ENCODE results near the gene SUPT7L. TPM values are rescaled to one million over a fixed set of nuclear protein-coding genes. Genes with fewer than 3 reads are reported as not detected.
A peak's percentile ranks its signal among the peaks of the same experiment; 100 is the strongest.
"Not testable (repeated sequence)": the region's sequence is repeated elsewhere in the genome, so short reads cannot be mapped to it uniquely, and the experiment has no call there.

SUPT7L gene
- total RNA-seq, 4 donors from 2014 or later = 18.5 to 23.1 (median 20.7) TPM

- Histone ChIP-seq H3K4me1 (peaks cover 0 to 13% (median 7%) of the 10 kb centered on the region in 4 donors), H3K27ac (replicated peaks in 1 of 4) (peak overlapping the region in 1 of 4 donors; percentile 38), H3K36me3 (peaks cover 37 to 95% (median 70%) of the 10 kb centered on the region in 4 donors), H3K4me3 (no peak overlapping the region), H3K27me3 (no peaks in the 10 kb centered on the region), H3K9me3 (no peaks in the 10 kb centered on the region)
- intact Hi-C loops (cut with DNase I) = loop anchor here (5.0 kb wide), 1 partner anchor 769 kb away; no protein-coding TSS in a partner anchor
- DNase-seq (ENCODE audit: extremely low spot score) = no peak
- no peak for TF ChIP-seq EP300 (IDR thresholded peaks at IDR 0.05)
- TF ChIP-seq CTCF (IDR thresholded peaks at IDR 0.05) = peak; percentile 91 to 96 (median 92)
- TF ChIP-seq POLR2AphosphoS5 (IDR thresholded peaks at IDR 0.05) = no peak
- no peak for TF ChIP-seq POLR2A (IDR thresholded peaks at IDR 0.05; ENCODE audit: low read depth)
- 49% methylated on average over 9 of the region's 9 CpGs for WGBS
Observed at GRCh38 chr2:27683390-27684071, 20.1 kb upstream of the SUPT7L start.

DNA sequence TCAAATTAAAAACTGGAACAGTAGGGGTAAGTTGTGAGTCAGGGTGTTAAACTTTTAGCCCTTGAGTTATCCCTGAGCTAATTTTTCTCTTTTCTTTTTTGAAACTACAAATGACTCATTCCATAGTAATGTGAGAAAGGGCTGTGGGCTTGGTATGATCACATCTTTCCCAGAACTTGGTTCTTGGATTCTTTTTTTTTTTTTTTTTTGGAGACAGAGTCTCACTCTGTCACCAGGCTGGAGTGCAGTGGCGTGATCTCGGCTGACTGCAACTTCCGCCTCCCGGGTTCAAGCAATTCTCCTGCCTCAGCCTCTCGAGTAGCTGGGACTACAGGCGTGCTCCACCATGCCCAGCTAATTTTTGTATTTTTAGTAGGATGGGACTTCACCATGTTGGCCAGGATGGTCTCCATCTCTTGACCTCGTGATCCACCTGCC, 18.9 kb upstream of the SUPT7L start:
- DNase-seq (ENCODE audit: extremely low spot score); H3K4me3 ChIP-seq; H3K27me3 ChIP-seq; H3K9me3 ChIP-seq: not testable (repeated sequence)
- intact Hi-C loops (cut with DNase I) = loop anchor here (5.0 kb wide), 1 partner anchor 770 kb away; no protein-coding TSS in a partner anchor
- H3K27ac ChIP-seq (replicated peaks in 1 of 4) = peak overlapping the region in 3 of 4 donors; percentile 3 to 55 (median 36)
- WGBS = 80% methylated on average over 7 of the region's 7 CpGs
- peaks cover 41 to 95% (median 71%) of the 10 kb centered on the region in 4 donors for H3K36me3 ChIP-seq
- peaks cover 0 to 13% (median 7%) of the 10 kb centered on the region in 4 donors for H3K4me1 ChIP-seq

DNA sequence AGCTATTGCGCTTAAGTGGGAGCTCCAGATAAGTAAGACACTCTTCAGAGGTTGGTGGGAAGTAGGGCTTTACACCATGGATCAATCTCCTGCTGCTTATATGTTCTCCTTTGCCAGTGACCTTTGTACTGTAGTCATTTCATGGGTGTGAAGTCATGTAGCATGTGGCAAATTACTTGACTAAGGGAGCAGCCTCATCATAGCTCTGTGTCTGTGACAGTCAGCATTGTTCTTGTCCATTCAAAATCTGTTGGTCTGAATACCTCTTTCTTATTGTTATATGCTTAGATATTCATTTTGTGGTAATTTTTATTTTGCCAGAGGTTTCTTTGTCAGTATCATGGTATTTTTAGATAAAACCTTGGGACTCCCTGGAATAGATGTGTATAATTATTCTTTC, 18.4 kb upstream of the SUPT7L start:
- no peaks in the 10 kb centered on the region for H3K27me3 ChIP-seq
- H3K4me3 ChIP-seq = no peak overlapping the region
- peaks cover 0 to 13% (median 7%) of the 10 kb centered on the region in 4 donors for H3K4me1 ChIP-seq
- TF ChIP-seq POLR2AphosphoS5 (IDR thresholded peaks at IDR 0.05) = no peak
- no peak for TF ChIP-seq EP300 (IDR thresholded peaks at IDR 0.05)
- no peak for TF ChIP-seq POLR2A (IDR thresholded peaks at IDR 0.05; ENCODE audit: low read depth)
- no peak for TF ChIP-seq CTCF (IDR thresholded peaks at IDR 0.05)
- peak overlapping the region in 3 of 4 donors; percentile 3 to 55 (median 36) for H3K27ac ChIP-seq (replicated peaks in 1 of 4)
- WGBS = 82% methylated on average over 1 of the region's 1 CpG
- no peaks in the 10 kb centered on the region for H3K9me3 ChIP-seq
- peaks cover 42 to 95% (median 72%) of the 10 kb centered on the region in 4 donors for H3K36me3 ChIP-seq
- intact Hi-C loops (cut with DNase I) = loop anchor here (5.0 kb wide), 1 partner anchor 770 kb away; no protein-coding TSS in a partner anchor
- DNase-seq (ENCODE audit: extremely low spot score) = no peak

DNA sequence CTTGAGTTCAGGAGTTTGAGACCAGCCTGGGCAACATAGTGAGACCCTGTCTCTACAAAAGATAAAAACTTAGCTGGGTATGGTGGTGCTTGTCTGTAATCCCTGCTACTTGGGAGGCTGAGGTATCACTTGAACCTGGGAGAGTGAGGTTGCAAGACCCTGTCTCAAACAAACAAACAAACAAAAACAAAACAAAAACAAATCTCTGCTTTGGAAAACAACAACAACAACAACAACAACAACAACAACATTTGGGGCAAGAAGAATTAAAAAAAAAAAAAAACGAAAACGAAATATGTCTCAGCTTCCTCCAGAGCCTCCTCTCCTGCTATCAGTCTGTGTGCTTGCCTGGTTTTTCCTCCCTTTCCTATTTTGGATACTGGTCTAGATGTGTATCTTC, 17.2 kb upstream of the SUPT7L start:
- no peaks in the 10 kb centered on the region for H3K27me3 ChIP-seq
- H3K36me3 ChIP-seq = peaks cover 39 to 95% (median 71%) of the 10 kb centered on the region in 4 donors
- no peak overlapping the region for H3K27ac ChIP-seq (replicated peaks in 1 of 4)
- TF ChIP-seq POLR2AphosphoS5 (IDR thresholded peaks at IDR 0.05) = no peak
- no peak for TF ChIP-seq CTCF (IDR thresholded peaks at IDR 0.05)
- TF ChIP-seq EP300 (IDR thresholded peaks at IDR 0.05) = no peak
- no peak overlapping the region for H3K4me3 ChIP-seq
- WGBS = 89% methylated on average over 2 of the region's 2 CpGs
- H3K9me3 ChIP-seq = no peaks in the 10 kb centered on the region
- intact Hi-C loops (cut with DNase I) = loop anchor here (5.0 kb wide), 1 partner anchor 772 kb away; no protein-coding TSS in a partner anchor
- DNase-seq (ENCODE audit: extremely low spot score) = no peak
- H3K4me1 ChIP-seq = peaks cover 0 to 13% (median 7%) of the 10 kb centered on the region in 4 donors

DNA sequence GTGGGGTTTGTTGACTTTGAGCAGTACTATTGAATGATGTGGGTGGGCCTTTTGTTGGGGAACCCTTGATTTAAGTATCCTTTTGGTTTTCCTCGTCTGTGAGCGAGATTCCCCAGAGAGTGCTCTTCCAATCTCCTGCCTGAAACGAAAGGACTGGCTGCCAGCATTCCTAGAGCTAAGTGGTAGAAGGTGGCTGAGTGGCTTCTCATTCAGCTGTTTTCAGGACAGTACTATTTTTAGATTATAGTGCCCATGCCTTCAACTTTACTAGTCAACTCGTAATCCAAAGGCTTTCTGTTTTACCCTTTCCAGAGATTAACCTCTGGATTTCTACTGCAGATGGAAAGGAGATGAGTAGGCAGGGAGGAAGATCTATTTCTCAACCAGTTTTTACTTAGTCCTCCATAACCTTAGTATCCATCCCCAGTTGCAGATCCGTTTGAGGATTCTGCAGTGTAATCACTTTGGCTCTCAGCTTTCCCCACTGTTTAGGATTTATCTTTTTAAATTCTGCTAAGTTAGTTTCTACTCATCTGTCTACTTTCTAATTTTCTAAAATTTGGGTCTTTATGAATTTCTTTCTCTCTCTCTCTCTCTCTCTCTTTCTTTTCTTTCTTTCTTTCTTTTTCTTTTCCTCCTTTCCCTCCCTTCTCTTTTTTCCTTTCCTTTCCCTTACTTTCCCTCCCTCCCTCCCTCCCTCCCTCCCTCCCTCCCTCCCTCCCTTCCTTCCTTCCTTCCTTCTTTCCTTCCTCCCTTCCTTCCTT, 9.5 kb upstream of the SUPT7L start:
- Histone ChIP-seq H3K27ac (replicated peaks in 1 of 4) (no peak overlapping the region), H3K9me3 (no peaks in the 10 kb centered on the region), H3K27me3 (no peaks in the 10 kb centered on the region), H3K4me1 (no peaks in the 10 kb centered on the region), H3K36me3 (peaks cover 39 to 99% (median 83%) of the 10 kb centered on the region in 4 donors), H3K4me3 (no peak overlapping the region)
- TF ChIP-seq CTCF (IDR thresholded peaks at IDR 0.05) = no peak
- no peak for TF ChIP-seq POLR2A (IDR thresholded peaks at IDR 0.05; ENCODE audit: low read depth)
- TF ChIP-seq POLR2AphosphoS5 (IDR thresholded peaks at IDR 0.05) = no peak
- TF ChIP-seq EP300 (IDR thresholded peaks at IDR 0.05) = no peak
- no peak for DNase-seq (ENCODE audit: extremely low spot score)
- intact Hi-C loops (cut with DNase I) = no loop called here
- WGBS = 91% methylated on average over 5 of the region's 5 CpGs

Measured in esophagus muscularis mucosa (tissue), 4 donors.